ENCODE results near the gene EXOSC3.

Gene EXOSC3

GRCh38 chr9:37739222-37739621, 45.6 kb downstream of the EXOSC3 start:
- TF ChIP-seq, protein P1, sequence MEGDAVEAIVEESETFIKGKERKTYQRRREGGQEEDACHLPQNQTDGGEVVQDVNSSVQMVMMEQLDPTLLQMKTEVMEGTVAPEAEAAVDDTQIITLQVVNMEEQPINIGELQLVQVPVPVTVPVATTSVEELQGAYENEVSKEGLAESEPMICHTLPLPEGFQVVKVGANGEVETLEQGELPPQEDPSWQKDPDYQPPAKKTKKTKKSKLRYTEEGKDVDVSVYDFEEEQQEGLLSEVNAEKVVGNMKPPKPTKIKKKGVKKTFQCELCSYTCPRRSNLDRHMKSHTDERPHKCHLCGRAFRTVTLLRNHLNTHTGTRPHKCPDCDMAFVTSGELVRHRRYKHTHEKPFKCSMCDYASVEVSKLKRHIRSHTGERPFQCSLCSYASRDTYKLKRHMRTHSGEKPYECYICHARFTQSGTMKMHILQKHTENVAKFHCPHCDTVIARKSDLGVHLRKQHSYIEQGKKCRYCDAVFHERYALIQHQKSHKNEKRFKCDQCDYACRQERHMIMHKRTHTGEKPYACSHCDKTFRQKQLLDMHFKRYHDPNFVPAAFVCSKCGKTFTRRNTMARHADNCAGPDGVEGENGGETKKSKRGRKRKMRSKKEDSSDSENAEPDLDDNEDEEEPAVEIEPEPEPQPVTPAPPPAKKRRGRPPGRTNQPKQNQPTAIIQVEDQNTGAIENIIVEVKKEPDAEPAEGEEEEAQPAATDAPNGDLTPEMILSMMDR (IDR thresholded peaks at IDR 0.05; ENCODE audit: borderline replicate concordance, control extremely low read depth, extremely low read depth, insufficient read depth, missing control alignments), result no peak
- in situ Hi-C loops (cut with MboI; ENCODE audit: low sequenced_read_pairs, unreplicated experiment), result loop anchor here (25.0 kb wide), 1 partner anchor 623 kb away; no protein-coding TSS in a partner anchor
- DNase-seq (ENCODE audit: low spot score), result no peak

DNA sequence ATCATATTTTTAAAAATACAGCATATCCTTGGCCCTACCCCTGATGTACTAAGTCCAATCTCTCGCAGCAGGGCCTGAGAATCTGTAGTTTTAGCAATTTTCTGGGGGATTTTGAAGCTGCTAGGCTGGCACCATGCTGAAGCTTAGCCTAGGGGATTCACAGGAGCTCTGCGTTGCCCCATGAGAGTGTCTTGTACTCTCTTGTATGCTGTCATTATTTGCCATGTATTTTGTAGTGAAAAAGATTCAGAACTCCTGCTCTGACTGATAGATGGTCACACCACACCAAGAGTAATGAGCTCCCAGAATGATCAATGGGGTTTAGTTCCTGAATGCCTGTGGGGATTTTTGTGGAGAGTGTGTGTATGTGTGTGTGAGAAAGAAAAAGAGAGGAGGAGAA, 51.9 kb downstream of the EXOSC3 start:
- DNase-seq (ENCODE audit: low spot score), result no peak
- TF ChIP-seq, protein P1 (IDR thresholded peaks at IDR 0.05; ENCODE audit: borderline replicate concordance, control extremely low read depth, extremely low read depth, insufficient read depth, missing control alignments), result no peak
- in situ Hi-C loops (cut with MboI; ENCODE audit: low sequenced_read_pairs, unreplicated experiment), result loop anchor here (25.0 kb wide), 1 partner anchor 629 kb away; no protein-coding TSS in a partner anchor

GRCh38 chr9:37732086-37732741, 52.6 kb downstream of the EXOSC3 start:
- no peak for DNase-seq (ENCODE audit: low spot score)
- in situ Hi-C loops (cut with MboI; ENCODE audit: low sequenced_read_pairs, unreplicated experiment), result loop anchor here (25.0 kb wide), 1 partner anchor 630 kb away; no protein-coding TSS in a partner anchor
- TF ChIP-seq, protein P1 (IDR thresholded peaks at IDR 0.05; ENCODE audit: borderline replicate concordance, control extremely low read depth, extremely low read depth, insufficient read depth, missing control alignments), result no peak

- in situ Hi-C loops (cut with MboI; ENCODE audit: low sequenced_read_pairs, unreplicated experiment), result loop anchor here (25.0 kb wide), 1 partner anchor 631 kb away; no protein-coding TSS in a partner anchor
Observed at GRCh38 chr9:37730839-37731238, 54.0 kb downstream of the EXOSC3 start.

GRCh38 chr9:37730256-37730655, 54.6 kb downstream of the EXOSC3 start:
- TF ChIP-seq, protein P1 (IDR thresholded peaks at IDR 0.05; ENCODE audit: borderline replicate concordance, control extremely low read depth, extremely low read depth, insufficient read depth, missing control alignments), result no peak
- in situ Hi-C loops (cut with MboI; ENCODE audit: low sequenced_read_pairs, unreplicated experiment), result loop anchor here (25.0 kb wide), 1 partner anchor 632 kb away; no protein-coding TSS in a partner anchor
- DNase-seq (ENCODE audit: low spot score), result no peak

More at GRCh38 chr9:37730839-37731238, 54.0 kb downstream of the EXOSC3 start:
- TF ChIP-seq, protein P1 (IDR thresholded peaks at IDR 0.05; ENCODE audit: borderline replicate concordance, control extremely low read depth, extremely low read depth, insufficient read depth, missing control alignments), result no peak
- DNase-seq (ENCODE audit: low spot score), result no peak
